DMS79 treated with DMSO at 0.1 percent for 48 hours (cell line): Measurements from ENCODE around the gene RSRC1.

Experiments
- DNase-seq: peaks from one replicate; lab custom pipeline; 2025; lab: John Stamatoyannopoulos, UW

The RSRC1 gene

DNA sequence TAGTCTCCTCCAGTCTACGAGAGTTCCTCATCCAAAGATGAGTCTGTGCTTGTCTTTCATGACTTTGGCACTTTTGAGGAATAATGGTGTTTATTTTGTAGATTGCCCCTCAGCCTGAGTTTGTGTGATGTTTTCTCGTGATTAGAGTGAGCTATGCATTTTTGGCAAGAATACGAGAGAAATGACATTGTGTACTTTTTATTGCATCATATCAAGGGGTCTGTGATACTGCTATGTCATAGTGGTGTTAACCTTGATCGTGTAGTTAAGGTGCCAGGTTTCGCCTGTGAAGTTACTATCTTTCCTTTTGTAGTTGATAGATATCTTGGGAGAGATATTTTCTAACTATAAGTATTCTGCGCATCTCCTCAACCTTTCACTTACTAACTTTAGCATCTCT lies 18.9 kb downstream of the RSRC1 start:
- no peak for DNase-seq

DNA sequence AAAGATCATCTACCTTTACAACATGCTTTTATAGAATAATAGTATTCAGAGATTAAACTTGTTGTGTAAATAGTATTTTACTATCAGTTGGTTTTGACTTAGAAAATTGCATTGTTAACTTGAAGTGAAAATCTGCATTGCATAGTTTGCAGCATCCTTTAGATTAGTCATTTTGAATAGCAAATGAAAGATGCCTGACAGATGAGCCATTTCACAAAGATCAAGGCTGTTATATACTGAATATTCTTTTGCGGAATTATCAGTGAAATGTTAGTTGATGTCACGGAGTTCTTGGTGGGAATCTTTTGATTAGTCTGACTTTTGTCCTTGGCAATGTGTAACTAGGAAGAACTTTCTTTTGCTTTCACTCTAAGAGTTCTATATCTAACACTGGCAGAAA lies 24.5 kb downstream of the RSRC1 start:
- no peak for DNase-seq

DNA sequence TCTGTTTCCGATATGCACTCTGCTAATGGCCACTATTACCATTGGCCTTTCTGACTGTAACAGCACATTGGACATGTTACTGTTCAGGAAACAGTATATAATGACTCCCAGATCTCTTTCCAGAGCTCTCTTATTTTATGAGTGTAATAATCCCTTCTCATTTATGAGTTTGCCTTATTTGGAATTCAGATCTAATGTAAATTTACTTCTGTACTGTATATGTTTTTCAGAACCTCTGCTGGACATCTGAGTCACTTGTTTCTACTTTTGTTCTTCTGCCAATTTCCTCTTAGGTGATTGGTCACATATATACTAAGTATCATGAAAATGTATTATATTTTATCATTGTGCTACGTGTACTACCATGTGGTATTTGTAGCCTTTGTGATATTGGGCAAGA lies 30.5 kb downstream of the RSRC1 start:
- DNase-seq, result no peak

DNA sequence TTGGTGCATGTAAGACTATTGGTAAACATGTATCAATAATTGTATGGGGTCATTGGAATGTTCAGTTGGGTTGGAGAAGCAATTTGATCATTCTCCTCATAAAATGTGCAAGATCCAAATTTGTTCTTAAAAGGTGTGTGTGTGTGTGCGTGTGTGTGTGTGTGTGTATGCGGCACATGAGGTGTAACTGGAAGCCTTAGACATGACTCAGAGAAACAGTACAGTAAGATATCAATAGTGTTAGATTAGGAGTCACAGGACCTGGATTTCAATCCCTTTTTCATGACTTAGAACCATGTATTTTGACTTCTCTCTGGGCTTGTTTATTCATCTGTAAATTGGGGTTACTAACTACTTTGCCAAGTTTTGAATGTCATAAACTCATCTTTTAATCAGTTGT lies 38.3 kb downstream of the RSRC1 start:
- no peak for DNase-seq

DNA sequence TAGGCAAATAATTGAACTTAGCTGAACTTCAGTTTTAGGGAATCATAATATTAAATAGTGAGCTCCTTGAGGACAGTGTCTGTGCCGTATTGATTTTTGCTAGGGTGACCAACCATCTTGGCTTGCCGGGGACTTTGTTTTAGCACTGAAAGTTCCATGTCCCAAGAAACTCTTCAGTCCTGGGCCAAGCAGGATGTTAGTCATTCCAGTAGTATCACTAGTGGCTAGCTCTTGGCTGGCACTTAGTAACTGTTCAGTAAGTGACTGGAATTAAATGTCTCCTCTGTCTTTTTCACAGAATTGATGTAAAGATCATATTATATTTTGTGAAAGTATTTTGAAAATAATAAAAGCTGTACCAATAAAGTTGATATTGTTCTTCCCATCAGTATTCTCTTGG lies 42.3 kb downstream of the RSRC1 start:
- no peak for DNase-seq

DNA sequence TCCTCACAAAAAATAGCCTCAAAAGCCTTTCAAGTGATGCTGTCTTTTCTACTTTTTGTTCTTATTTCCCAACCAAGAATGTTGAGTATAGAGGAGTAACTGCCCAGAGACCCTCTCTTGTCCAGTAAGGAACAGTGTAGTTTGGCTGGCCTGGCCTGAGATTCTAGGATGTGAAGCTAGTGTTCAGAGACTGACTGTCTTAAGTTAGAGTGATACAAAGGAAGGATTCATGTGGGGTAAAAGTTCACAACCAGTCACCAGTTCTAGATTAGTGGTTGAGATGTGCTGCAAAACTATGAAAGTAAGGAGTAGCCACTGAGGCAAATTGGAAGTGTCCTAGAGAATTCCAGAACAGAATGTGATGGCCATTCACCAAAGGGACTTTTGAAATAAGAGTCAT lies 49.1 kb downstream of the RSRC1 start:
- DNase-seq, result no peak

DNA sequence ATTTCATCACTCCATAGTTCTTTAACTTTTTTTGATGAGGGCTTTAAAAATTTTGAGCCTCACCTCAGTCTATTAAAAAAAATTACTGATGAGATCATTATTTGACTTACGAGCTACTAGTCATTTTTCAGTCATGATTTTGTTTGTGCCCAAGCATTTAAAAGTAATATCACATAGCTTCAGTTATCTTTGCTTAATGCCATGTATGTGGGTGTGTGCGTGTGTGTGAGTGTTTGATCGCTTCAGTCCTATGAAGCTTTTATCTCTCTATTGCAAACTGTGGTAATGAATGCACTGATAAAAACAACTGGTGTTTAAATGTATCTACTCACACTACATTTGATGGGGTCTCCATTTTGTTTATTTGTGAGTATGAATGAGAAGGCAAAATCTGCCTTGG lies 49.8 kb downstream of the RSRC1 start:
- DNase-seq, result no peak

DNA sequence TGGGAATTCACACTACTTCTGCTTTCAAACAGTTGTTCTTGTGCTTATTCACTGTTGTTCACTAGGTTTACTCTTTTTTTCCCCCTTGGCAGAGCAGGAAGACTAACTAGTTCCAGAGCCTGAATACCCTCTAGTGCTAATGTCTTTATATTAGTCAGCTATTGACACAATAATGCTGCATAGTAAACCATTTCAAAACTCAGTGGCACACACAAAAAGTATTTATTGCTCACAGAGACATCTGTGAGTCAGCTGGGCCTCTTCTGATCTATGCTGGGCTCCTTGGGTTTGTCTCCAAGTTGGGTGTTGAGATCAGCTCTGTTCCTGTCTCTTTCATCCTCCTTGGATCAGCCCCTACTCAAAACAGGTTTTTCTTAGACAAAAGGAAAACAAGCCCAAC lies 51.1 kb downstream of the RSRC1 start:
- no peak for DNase-seq

DNA sequence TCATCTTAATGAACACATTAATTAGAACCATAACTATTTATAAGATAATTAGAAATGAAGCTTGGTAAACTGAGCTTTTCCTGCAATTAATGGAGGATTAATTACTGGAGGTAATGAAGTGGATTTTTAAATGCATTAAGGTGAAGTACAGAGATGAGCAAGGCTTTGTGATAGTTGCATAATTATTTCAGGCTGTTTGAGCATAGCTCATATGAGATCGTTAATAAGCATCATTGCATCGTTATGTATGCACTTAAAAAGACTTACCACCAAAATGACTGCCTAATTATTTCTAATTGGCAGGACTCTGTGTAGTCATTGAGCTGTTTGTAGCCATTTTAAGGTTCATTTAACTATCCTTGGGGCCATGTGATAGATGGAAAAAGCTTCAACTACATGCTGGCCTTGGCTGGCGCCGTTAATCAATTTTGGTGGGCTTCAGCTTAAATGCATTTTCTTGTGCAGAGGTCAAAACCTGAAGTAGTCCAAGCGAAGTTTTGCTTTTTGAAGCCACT lies 55.3 kb downstream of the RSRC1 start:
- no peak for DNase-seq

DNA sequence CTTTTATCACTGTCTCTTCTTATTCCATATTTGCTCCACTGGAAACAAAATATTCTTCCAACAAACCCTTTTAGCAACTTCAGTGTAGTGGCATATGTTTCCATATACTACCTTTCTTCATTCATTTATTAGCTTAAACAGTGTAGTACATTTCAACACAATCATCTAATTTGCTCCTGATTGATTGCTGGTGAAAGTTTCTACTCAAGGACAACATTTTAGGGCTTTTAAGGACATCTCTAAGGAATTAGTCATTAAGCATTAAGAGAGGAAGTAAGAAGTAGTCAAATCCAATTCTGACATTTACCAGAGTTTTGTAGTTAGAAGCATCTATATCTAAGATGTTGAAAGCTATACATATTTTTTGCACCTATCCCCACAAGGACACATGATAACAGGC lies 55.8 kb downstream of the RSRC1 start:
- no peak for DNase-seq

DNA sequence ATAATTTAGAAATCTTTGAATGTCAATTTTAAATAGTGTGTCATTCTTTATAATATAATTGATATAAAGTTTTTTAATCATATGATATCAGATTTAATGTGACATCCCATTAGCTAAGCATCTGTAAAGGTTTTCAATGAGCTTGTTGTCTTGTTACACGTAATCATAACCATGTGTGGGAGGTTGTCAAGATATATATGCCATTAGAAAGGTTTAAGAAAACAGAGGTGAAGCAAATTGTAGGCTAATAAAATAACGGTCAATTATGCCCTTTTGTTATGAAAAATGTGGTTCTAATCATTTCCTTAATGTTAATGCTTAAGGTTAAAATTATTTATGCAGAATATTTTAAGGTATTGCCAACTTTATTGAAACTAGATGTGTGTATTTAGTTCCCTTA lies 56.3 kb downstream of the RSRC1 start:
- no peak for DNase-seq

DNA sequence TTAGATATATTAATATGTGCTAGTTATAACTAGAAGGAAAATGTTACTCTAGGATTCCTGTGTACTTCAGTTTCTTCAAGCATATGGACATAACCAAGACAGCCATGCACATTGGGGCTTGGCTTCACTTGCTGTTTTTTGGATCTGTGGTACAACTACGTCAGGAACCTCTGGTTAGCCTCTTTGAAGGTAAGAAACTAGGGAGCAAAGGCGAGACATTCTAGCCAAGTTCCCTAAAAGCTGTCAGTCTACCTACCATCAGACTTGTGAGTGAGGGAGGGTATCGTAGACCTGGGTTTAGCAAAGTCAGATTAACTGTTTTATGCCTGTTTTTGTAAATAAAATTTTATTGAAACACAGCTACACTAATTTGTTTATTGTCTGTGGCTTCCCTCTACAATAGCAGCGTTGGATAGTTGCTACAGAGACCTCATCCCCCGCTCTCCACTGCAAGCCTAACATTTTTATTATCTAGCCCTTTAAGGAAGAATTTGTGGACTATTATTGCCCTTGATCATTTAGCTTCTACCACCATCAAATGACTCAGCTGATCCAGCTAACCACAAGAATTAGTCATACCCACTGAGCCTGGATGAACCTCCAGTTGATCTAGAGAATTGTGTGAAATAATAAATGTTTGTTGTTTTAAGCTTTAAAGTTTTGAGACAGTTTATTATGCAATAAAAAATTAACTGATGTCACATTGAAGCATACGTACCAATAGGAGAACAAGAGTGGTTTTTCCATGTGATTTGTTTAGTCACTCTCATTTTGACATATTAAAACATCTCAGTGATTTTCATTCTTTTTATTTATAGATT lies 58.1 kb downstream of the RSRC1 start:
- DNase-seq, result no peak

DNA sequence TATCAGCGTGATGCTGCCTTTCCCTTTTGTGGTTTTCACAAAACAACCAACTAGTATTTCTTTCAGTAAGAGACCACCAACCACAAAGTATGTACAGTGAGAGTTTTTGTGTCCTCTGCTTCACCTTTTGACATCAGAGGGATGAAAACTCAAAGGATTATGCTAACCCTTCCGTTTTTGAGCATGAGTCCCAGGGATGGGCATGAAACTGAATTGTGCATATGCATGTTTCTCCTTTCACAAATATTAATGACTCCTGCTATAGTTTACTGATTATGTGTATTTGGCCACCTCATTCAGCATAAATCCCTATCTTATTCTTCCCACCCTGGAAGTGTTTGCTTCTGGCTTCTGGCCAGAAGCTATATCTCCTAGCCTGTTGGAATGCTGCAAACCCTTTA lies 59.2 kb downstream of the RSRC1 start:
- DNase-seq, result no peak

DNA sequence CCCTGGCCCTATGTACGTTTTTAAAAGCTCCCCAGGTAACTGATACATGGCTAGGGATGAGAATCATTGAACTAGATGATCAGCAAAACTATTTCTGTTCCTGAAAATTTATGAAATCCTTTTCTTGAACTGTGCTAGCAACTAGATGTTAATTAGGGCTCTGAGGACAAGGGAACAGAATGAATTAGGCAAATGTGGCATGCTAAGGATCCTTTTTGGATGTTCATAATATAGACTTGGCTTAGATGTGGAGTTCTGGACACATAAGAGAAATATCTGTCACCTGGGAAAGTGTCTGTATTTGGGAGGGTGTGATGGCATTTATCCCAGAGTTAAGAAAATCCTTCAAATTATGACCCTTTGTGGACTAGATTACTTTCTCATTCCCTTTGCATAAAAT lies 71.2 kb downstream of the RSRC1 start:
- no peak for DNase-seq

DNA sequence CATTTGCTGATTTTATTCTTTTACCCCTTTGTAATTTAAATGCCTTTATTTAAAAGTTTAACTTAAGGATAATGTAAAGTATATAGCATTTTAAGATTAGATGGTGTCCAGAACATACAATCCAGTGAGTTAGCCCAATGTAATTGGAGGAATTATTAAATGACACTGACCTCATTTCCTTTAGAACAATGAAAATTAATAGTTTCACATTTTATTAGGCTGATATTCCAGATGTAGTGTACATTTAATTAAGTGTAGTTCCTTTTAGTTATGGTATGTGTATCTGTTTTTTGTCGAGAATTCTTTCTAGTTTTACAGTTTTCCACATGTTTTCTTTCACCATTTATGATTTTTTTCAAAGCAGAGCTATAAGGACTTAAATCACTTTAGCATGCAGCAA lies 75.8 kb downstream of the RSRC1 start:
- DNase-seq, result no peak

DNA sequence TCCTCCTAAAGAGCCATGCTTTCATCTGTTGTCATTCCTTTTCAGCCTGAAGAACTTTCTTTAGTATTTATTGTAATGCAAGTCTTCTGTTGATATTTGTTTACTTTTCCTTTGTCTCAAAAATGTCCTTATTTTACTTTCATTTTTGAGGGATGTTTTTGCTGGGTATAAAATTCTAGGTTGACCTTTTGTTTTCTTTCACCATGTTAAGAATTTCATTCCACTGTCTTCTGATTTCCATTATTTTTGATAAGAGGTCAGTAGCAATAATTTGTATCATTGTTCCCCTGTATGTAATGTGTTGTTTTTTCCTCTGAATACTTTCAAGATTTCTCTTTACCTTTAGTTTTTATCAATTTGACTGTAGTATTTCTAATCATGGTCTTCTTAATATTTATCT lies 91.1 kb downstream of the RSRC1 start:
- DNase-seq, result no peak

DNA sequence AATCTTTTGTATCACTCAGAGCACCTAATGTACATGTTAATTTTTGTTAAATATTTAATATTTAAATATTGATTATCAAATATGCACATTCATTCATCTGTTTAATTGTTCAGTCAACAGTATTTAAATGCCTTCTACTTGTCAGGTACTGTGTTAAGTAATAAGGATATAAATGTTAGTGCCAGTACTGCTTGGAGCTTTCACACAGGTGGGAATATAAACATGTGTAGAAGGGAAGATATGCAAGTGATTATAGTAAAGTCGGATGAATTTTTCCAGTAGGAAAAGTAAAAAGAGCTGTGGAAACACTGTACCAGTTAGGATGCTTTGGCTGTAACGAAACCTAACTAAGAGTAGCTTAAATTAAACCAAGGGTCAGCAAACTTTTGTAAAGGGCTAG lies 95.4 kb downstream of the RSRC1 start:
- no peak for DNase-seq

DNA sequence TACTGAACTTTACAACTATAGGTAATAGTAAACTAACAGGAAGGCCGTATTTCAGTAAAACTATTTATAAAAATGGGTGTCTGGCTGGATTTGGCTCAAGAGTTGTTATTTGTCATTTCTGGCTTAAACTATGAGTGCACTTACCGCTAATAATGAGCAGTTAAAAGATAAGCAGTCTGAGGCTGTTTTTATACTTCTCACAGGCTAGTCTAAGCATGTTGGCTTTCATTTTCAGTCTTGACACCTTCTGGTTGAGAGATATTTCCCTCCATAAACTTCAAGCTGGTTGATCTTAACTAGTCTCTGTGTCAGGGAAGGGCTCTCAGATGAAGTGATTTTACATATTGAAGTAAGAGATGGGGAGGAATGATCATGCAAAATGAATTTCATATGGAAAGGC lies 96.1 kb downstream of the RSRC1 start:
- no peak for DNase-seq

DNA sequence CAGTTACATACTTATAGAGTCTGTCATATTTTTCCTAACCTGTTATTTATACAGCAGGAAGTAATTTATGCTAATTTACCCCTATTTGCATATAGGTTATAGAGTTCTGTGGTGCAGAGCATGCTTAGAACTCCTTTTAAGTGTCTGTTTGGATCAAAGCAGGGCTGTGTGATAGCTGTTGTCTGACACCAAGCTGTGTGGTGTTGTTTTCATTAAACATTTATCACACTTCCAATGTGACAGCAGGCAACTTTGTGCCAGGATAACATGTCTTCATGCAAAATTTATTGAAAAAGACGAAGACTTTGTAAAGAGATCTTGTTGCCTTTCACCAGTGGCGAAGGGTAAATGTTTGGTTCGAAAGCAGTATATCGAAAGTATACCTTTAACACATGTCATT lies 100.2 kb downstream of the RSRC1 start:
- no peak for DNase-seq

DNA sequence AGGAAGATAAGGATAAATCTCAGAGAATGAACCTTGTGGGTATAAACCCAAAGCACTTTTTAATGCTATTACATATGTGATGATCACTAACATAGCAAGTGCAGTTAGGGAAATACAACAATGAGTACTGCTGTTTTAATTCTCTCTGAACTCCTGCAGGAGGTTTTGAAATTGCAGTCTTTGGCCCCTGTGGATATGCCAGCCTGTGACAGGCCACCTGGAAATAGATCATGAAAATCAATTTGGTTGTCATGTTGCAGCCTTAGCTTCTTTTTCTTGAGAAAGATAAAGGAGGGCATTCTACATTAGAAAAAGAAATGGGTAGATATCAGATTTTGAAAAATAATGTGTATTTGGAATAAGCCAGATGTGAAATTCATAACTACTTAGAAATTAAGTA lies 103.6 kb downstream of the RSRC1 start:
- DNase-seq, result no peak

DNA sequence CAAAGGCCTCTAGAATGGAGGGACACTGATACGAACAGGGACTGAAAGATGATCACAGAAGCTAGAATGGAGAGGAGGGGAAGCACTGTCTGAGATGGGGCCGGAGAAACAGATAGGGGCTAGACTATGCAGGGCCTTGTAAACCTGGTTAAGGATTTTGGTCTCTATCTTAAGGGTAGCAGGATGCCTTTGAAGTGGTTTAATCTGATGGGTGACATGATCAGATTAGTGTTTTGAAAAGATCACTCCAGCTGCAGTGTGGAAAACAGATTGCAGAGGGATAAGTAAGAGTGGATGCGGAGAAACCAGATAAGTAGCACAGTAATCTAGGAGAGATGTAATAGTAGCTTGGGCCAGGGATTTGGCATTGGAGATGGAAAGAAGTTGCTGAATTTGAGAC lies 108.1 kb downstream of the RSRC1 start:
- no peak for DNase-seq

DNA sequence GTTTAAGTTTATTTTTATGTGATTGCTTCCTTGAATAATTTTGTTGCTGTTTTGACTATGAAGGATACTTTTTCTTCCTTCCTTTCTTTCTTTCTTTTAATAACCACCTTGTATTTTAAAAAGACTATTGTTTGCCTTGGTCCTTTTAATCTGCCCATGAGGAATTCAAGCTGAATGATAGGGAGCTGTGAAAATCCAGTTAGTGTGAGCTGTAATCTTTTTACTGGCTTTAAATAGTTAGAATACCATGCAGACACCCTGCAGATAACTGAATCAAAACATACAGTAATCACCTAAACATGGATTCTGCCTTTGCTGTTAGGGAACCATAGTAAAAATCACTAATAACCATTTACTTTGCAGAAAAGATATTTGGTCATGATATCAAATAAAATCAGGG lies 110.7 kb downstream of the RSRC1 start:
- DNase-seq, result no peak

DNA sequence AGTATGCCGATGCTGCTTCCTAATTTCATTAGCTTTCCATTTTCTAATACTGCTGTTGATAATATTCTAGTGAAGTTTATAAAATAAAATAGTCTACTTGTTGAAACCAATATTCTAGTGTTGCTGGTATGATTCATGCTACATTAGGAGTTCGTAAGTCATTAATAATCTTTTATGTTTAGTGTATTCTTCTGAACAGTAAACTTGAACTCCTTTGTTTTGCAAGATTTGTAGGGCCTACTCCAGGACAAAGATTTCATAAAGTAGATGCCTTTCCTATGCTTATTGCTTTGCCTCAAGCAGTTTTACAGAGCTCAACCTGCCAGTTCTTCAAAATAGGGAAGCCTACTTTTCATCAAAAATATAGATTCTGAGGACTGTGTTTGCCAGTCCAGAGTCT lies 111.5 kb downstream of the RSRC1 start:
- DNase-seq, result no peak

DNA sequence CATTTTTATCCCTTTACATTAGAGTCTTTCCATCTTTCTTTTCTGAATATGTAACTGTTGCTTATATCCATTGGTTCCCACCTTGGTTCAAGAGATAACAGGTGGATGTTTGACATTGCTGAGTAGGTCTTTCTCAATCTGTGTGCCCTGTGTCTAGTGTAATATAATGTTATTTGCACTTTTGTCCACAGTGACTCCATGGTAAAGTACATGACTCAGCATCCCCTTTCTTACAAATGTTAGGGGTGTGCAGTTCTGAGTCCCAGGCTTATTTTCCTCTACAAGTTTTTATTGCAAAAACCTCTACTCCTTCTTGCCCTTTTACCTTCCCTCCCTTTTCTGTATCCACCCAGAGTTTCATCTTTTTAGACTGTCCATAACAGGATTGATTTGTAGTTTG lies 116.5 kb downstream of the RSRC1 start:
- DNase-seq, result no peak
